GM21723 (cell line): ENCODE measurements around the gene MINDY3.

ENCODE experiments used
- ATAC-seq: cut with Tn5 transposase; IDR thresholded peaks from one replicate; pipeline ENCODE4 v1.9.1; 2021; ENCODE audit warnings: mild to moderate bottlenecking, moderate library complexity; ENCODE audit not compliant: unreplicated experiment

Gene MINDY3

GRCh38 chr10:15808204-15808797 lies 52.0 kb downstream of the MINDY3 start:
- no peak for ATAC-seq

GRCh38 chr10:15805395-15806058 lies 54.8 kb downstream of the MINDY3 start:
- ATAC-seq, result no peak

- no peak for ATAC-seq
Observed at GRCh38 chr10:15804109-15804508, 56.2 kb downstream of the MINDY3 start.

- ATAC-seq, result no peak
Observed at GRCh38 chr10:15802375-15802949, 57.8 kb downstream of the MINDY3 start.

GRCh38 chr10:15801641-15802040 lies 58.7 kb downstream of the MINDY3 start:
- no peak for ATAC-seq

GRCh38 chr10:15801147-15801546 lies 59.2 kb downstream of the MINDY3 start:
- no peak for ATAC-seq

GRCh38 chr10:15797346-15797745 lies 63.0 kb downstream of the MINDY3 start:
- ATAC-seq, result no peak

- no peak for ATAC-seq
Observed at GRCh38 chr10:15796762-15797161, 63.5 kb downstream of the MINDY3 start.

GRCh38 chr10:15796098-15796759 lies 64.1 kb downstream of the MINDY3 start:
- ATAC-seq, result no peak

- no peak for ATAC-seq
Observed at GRCh38 chr10:15795036-15795792, 65.1 kb downstream of the MINDY3 start.

- no peak for ATAC-seq
Observed at GRCh38 chr10:15794569-15794968, 65.7 kb downstream of the MINDY3 start.

- no peak for ATAC-seq
Observed at GRCh38 chr10:15793664-15794063, 66.6 kb downstream of the MINDY3 start.

GRCh38 chr10:15792777-15793176 lies 67.5 kb downstream of the MINDY3 start:
- ATAC-seq, result no peak

GRCh38 chr10:15791816-15792524 lies 68.3 kb downstream of the MINDY3 start:
- ATAC-seq, result no peak

GRCh38 chr10:15789793-15790525 lies 70.3 kb downstream of the MINDY3 start:
- no peak for ATAC-seq

GRCh38 chr10:15787426-15787825 lies 72.9 kb downstream of the MINDY3 start:
- ATAC-seq, result no peak

- ATAC-seq, result no peak
Observed at GRCh38 chr10:15784662-15785300, 75.5 kb downstream of the MINDY3 start.

- ATAC-seq, result no peak
Observed at GRCh38 chr10:15783941-15784636, 76.2 kb downstream of the MINDY3 start.

- no peak for ATAC-seq
Observed at GRCh38 chr10:15782851-15783250, 77.5 kb downstream of the MINDY3 start.
